HG03196 (cell line): Measurements from ENCODE around the gene CUL1.
A peak's percentile ranks its signal among the peaks of the same experiment; 100 is the strongest.

Experiments used
- ATAC-seq: cut with Tn5 transposase; IDR thresholded peaks from one replicate; pipeline ENCODE4 v1.9.1; 2021; ENCODE audit not compliant: unreplicated experiment

The CUL1 gene

GRCh38 chr7:148753224-148753623 is 54.5 kb downstream of the CUL1 start:
- ATAC-seq = no peak

GRCh38 chr7:148754912-148755311 is 56.2 kb downstream of the CUL1 start:
- no peak for ATAC-seq

- ATAC-seq = no peak
Measured at GRCh38 chr7:148761499-148762278, 63.0 kb downstream of the CUL1 start.

GRCh38 chr7:148763622-148764021 is 64.9 kb downstream of the CUL1 start:
- ATAC-seq = no peak

- ATAC-seq = no peak
Measured at GRCh38 chr7:148770004-148770403, 71.3 kb downstream of the CUL1 start.

GRCh38 chr7:148772297-148773089 is 73.8 kb downstream of the CUL1 start:
- no peak for ATAC-seq

GRCh38 chr7:148773334-148773733 is 74.6 kb downstream of the CUL1 start:
- peak; percentile 81 for ATAC-seq

- no peak for ATAC-seq
Measured at GRCh38 chr7:148774471-148774870, 75.8 kb downstream of the CUL1 start.

GRCh38 chr7:148782757-148783456 is 84.2 kb downstream of the CUL1 start:
- no peak for ATAC-seq

- ATAC-seq = no peak
Measured at GRCh38 chr7:148783801-148784527, 85.3 kb downstream of the CUL1 start.

- no peak for ATAC-seq
Measured at GRCh38 chr7:148787571-148788295, 89.0 kb downstream of the CUL1 start.

GRCh38 chr7:148789220-148789619 is 90.5 kb downstream of the CUL1 start:
- ATAC-seq = no peak

GRCh38 chr7:148790131-148790726 is 91.5 kb downstream of the CUL1 start:
- no peak for ATAC-seq

- ATAC-seq = no peak
Measured at GRCh38 chr7:148790850-148791249, 92.1 kb downstream of the CUL1 start.

GRCh38 chr7:148791546-148791945 is 92.8 kb downstream of the CUL1 start:
- ATAC-seq = no peak

- no peak for ATAC-seq
Measured at GRCh38 chr7:148793590-148793989, 94.9 kb downstream of the CUL1 start.

- no peak for ATAC-seq
Measured at GRCh38 chr7:148794476-148794875, 95.8 kb downstream of the CUL1 start.

- no peak for ATAC-seq
Measured at GRCh38 chr7:148796841-148797240, 98.1 kb downstream of the CUL1 start.

GRCh38 chr7:148799893-148800555 is 101.3 kb downstream of the CUL1 start:
- no peak for ATAC-seq
